Liver (tissue), 3 donors: Measurements from ENCODE around the gene IL1RAPL1.

ENCODE experiments used
- ATF3 ChIP-seq: IDR thresholded peaks from 2 replicates; pipeline ENCODE4 v1.6.1; 2016; ENCODE audit warnings: antibody characterized with exemption
- CTCF ChIP-seq: fragments of 150-350 bp; IDR thresholded peaks from 2 replicates; pipeline ENCODE4 v1.5.1; 2017; ENCODE audit warnings: improper control_type of control experiment, low read depth, low read length; ENCODE audit not compliant: missing input control
- EGR1 ChIP-seq, 2 donors: IDR thresholded peaks; 2 replicates each; pipeline ENCODE4 v1.6.1; 2016 to 2018; ENCODE audit warnings: antibody characterized with exemption in 2 of 2, low read depth in 2 of 2
- FOXA1 ChIP-seq: IDR thresholded peaks from 2 replicates; pipeline ENCODE4 v1.6.1; 2016; ENCODE audit warnings: antibody characterized with exemption
- GABPA ChIP-seq, 2 donors: IDR thresholded peaks in 1 of 2; conservative IDR thresholded peaks in 1 of 2; 2 replicates each; pipeline ENCODE4 v1.6.1; 2016; ENCODE audit warnings: antibody characterized with exemption in 2 of 2, mild to moderate bottlenecking in 1 of 2, moderate library complexity in 1 of 2
- HNF4G ChIP-seq: IDR thresholded peaks from 2 replicates; pipeline ENCODE4 v1.6.1; 2016; ENCODE audit warnings: antibody characterized with exemption
- JUND ChIP-seq, 2 donors: IDR thresholded peaks; 2 replicates each; pipeline ENCODE4 v1.6.1; 2016; ENCODE audit warnings: antibody characterized with exemption in 2 of 2
- MAX ChIP-seq: IDR thresholded peaks from 2 replicates; pipeline ENCODE4 v1.6.1; 2016; ENCODE audit warnings: antibody characterized with exemption
- RAD21 ChIP-seq, 2 donors: IDR thresholded peaks; 2 replicates each; pipeline ENCODE4 v1.6.1; 2016; ENCODE audit warnings: antibody characterized with exemption in 2 of 2, mild to moderate bottlenecking in 2 of 2
- REST ChIP-seq: IDR thresholded peaks from 2 replicates; pipeline ENCODE4 v1.6.1; 2016; ENCODE audit warnings: antibody characterized with exemption, mild to moderate bottlenecking
- TAF1 ChIP-seq: conservative IDR thresholded peaks from 2 replicates; pipeline ENCODE4 v1.6.1; 2016; ENCODE audit warnings: antibody characterized with exemption, mild to moderate bottlenecking
- YY1 ChIP-seq: IDR thresholded peaks from 2 replicates; pipeline ENCODE4 v1.6.1; 2016; ENCODE audit warnings: antibody characterized with exemption, mild to moderate bottlenecking
- ZBTB33 ChIP-seq: IDR thresholded peaks from 2 replicates; pipeline ENCODE4 v1.6.1; 2016; ENCODE audit warnings: antibody characterized with exemption
- donor health status: healthy.
- donor health status: healthy.

- TF ChIP-seq CTCF (no peak), ZBTB33 (no peak), TAF1 (no peak), FOXA1 (no peak), ATF3 (no peak), YY1 (no peak), JUND (IDR thresholded peaks at IDR 0.05) (no peak), REST (no peak), EGR1 (IDR thresholded peaks at IDR 0.05; ENCODE audit: low read depth in 2 of 2) (no peak), RAD21 (IDR thresholded peaks at IDR 0.05) (no peak), MAX (no peak), GABPA (IDR thresholded peaks at IDR 0.05 in 1 of 2, conservative IDR thresholded peaks at IDR 0.05 in 1 of 2) (no peak), HNF4G (no peak)
These were observed 646.4 kb downstream of the IL1RAPL1 start for GRCh38 chrX:29233592-29234183.
